Glomerular visceral epithelial cell (primary cell): ENCODE data around the gene HOXA5.

Experiments
- DNase-seq: peaks from one replicate; pipeline ENCODE4 v3.0.0-alpha.2; 2016; ENCODE audit errors: extremely low spot score

The HOXA5 gene

GRCh38 chr7:27160145-27160545 lies 16.7 kb upstream of the HOXA5 start:
- no peak for DNase-seq

- no peak for DNase-seq
These were observed 16.0 kb upstream of the HOXA5 start for GRCh38 chr7:27159266-27160144.

- DNase-seq, result no peak
These were observed 15.2 kb upstream of the HOXA5 start for GRCh38 chr7:27158436-27159265.

GRCh38 chr7:27157702-27158431 lies 14.4 kb upstream of the HOXA5 start:
- no peak for DNase-seq

GRCh38 chr7:27156916-27157701 lies 13.6 kb upstream of the HOXA5 start:
- no peak for DNase-seq

GRCh38 chr7:27156508-27156898 lies 13.0 kb upstream of the HOXA5 start, which contains the start of gene HOXA7:
HOXA7 (minus strand) TSS chr7:27156675; CDS start chr7:27156545, 130 bp downstream.
- DNase-seq, result peak; percentile 62

GRCh38 chr7:27155816-27156507 lies 12.5 kb upstream of the HOXA5 start:
- peak; percentile 36 for DNase-seq

- DNase-seq, result peak; percentile 74
These were observed 11.7 kb upstream of the HOXA5 start for GRCh38 chr7:27154901-27155815.

GRCh38 chr7:27154369-27154768 lies 10.9 kb upstream of the HOXA5 start:
- no peak for DNase-seq

GRCh38 chr7:27153526-27153925 lies 10.0 kb upstream of the HOXA5 start:
- DNase-seq, result no peak

GRCh38 chr7:27152816-27153442 lies 9.4 kb upstream of the HOXA5 start:
- no peak for DNase-seq

GRCh38 chr7:27151931-27152815 lies 8.7 kb upstream of the HOXA5 start, which contains the start of gene HOXA3:
HOXA3 (minus strand) TSS chr7:27152583; CDS start chr7:27110640, 41,943 bp downstream.
- DNase-seq, result peak; percentile 52

GRCh38 chr7:27151341-27151930 lies 8.0 kb upstream of the HOXA5 start:
- DNase-seq, result no peak

GRCh38 chr7:27150568-27151340 lies 7.3 kb upstream of the HOXA5 start:
- DNase-seq, result peak; percentile 84

- DNase-seq, result no peak
These were observed 6.5 kb upstream of the HOXA5 start for GRCh38 chr7:27149842-27150567.
